NCI-H2227 (cell line): Measurements from ENCODE around the gene CACNG5.

ENCODE experiments used
- DNase-seq: peaks from one replicate; lab custom pipeline; 2025; ENCODE audit not compliant: unreplicated experiment; lab: John Stamatoyannopoulos, UW

The CACNG5 gene

DNA sequence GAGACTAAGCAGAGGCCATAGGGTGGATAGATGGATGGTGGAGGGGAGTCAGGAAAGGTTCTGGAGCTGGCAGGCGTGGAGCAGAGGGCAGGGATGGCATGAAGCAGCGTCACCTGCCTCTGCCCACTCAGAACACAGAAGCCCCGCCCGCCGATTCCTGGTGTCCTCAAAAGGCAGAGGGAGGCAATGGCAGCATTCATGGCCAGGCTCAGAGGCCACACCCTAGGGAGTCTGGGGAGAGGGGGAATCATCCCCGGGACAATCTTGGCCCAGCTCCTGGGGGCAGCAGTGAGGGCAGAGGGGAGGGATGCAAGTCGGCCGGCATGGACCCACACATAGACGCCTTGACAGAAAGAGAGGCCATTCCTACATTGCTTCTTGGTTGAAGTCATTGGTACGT is 68.9 kb downstream of the CACNG5 start:
- no peak for DNase-seq

DNA sequence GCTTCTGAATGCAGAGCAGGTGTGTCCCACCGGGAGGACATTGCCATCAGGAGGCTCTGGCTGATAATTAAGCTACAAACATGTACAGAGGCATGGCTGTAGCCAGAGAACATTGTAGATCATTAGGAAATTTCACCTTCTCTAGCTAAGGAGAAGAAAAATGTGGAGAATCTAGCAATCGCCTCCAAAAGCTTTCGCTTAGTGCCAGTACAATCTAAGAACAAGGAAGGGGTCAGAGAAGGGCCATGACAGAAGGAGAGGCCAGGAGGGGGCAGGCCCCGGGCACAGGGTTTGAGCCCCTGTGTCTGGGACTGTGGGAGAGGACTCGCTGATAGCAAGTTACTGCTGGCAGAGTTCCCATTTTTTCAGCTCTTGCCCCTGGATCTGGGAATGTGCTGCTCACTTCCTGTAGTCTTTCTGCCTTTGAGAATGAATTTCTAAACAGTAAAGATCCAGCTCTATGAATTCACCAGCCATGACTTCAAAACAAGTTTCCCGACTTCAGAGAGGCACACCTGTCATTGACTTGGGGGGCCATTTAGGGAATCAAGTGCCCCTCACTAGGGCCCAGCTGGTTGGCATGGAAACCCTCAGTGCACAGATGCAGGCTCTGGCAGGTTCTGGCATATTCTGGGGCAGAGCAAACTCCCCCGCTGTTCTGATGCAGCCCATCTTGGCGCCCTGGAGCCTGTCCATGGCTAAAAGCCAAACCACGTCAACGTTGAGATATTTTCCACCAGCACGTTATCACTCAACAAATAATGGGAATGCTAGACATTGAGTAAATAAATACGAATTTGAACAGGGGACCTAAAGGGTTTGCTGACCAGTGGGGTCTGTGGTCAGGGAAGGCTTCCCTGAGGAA is 70.1 kb downstream of the CACNG5 start:
- DNase-seq = peak; percentile 41

DNA sequence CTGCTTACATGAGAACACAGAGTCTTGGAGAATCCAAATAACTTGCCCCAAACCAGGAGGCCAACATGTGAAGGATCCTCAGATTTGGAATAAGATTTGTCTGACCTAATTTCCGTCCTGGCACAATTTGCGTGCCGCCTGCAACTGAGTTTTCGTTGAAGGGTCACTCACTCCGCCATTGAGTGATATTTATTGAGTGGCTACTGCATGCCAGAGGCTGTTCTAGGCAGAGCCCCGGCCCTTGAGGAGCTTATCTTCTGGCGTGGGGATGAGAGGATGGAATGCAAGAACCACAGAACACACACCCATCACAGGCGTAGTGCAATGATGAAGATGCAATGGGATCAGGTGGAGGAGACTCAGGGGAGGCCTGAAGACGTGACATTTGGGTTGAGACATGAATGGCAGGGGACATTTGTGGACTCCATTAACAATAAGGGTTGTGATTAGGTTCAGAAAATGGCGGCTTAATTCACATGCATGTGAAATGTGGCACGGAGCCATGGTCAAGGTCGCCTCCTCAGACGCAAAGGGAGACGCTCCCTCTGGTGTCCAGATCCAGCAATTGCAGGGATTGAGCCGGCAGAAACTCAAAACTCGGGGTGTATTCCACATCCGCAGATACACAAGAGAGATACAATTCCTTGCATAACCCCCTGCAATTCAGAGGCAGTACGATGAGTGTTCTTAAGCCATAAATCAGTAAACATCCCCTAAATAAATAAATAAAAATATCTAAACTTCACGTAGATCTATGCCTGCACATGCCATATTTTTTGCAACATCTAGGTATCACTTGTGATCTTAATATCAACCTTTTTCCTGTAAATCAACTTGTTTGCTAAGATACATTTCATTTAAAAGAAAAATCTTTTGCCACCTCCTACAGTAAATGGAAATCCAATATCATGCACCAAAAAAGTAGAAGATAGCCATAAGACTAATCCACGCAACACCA is 71.7 kb downstream of the CACNG5 start:
- peak; percentile 90 for DNase-seq

DNA sequence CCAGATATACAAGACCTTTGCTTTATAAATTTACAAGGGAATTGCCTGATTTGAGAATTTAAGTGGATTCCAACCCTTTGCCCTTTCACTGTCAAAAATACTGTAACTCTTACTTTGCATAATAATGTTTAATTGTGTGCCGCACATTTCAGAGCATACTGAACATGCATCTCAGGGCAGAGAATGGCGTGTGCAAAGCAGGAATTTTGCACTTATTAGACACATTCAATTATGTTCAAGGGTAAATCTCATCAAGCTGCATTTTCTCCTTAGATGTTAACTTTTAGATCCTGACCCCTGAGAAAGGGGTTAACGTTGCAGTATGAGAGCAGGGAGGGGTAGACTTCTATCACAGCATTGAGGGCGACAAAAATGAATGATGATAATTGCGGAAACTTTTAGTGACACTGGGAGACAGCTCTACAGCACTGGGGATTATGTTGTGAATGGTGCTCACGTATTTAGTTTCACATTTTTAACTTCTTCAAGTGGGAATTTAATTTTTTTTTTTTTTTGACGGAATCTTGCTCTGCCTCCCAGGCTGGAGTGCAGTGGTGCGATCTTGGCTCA is 75.0 kb downstream of the CACNG5 start:
- DNase-seq = no peak

DNA sequence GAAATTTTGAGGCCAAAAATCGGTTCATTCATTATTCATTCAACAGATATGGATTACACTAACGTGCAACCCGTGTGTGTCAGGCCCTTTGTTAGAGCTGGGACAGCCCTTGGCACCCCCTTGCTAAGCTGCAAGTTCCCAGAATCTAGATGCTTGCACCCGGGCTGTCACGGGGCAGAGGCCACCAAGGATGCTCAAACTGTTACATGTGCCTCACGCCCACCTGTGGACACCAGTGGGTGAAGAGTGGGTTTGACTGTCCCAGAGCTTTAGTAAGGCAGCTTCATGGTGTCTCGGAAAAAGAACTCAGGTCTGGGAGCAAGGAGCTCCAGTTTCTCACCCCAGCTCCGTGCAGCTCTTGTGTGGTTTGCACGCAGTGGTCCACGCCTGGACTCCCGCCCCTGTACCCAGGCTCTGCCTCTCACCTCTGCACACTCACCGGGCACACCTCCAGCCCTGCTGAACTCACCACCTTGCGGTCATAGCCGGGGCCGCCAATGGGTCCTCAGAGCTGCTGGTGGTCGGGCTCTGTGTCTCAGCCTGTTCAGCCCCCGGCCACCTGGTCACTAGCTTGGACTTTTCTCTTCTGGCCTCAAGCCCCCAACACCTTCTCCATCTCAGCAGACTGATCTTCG is 75.9 kb downstream of the CACNG5 start:
- no peak for DNase-seq

DNA sequence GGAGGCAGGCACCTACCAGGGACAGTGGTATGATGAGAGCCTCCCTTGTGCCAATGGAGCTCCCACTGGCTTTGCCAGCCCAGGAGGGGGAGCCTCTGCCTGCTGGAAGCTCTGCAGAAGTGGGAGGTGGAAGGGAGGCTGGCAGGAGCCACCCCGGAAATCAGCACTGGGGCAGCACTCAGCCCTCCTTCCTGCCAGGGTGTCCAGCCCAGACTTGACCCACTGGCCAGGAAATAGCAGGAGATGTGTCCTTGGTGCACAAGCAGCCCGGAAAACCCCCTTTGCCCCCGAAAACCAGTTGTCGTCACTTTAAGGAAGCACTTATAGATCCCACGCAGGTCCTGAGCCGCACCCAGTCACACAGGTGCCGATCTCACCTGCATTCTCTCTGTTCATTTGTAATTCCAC is 80.3 kb downstream of the CACNG5 start:
- DNase-seq = no peak

DNA sequence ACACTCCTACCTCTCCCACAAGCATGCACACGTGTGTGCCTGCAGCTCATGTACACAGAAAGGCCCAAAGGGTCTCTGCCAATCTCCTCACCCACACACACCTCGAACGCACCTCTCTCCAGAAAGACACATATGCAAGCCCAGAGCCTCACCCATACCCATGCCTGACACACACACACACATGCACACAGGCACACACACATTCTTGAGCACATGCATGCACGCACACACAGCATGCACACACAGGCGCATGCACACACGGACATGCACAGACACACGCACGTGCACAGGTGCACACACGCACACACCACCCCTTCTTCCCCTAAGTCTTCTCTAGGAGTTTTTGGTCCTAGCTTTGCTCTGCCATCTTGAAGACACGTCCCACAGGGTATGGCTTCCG is 80.9 kb downstream of the CACNG5 start:
- DNase-seq = no peak

DNA sequence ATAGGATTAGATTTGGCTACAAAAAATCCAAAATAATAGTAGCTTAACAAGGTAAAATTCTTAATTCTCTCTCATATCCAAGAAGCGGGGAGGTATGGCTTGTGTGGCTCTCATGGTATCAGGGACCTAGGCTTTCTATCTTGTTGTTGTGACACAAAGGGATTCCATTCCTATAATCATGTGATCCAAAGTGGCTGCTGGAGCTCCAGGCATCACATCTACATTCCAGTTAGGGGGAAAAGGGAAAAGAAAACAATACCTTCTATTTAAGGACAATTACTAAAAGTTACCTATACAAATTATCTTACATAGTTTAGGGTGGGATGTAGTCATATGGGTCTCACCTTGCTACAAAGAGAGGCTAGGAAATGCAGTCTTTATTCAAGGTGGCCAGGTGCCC is 82.0 kb downstream of the CACNG5 start:
- DNase-seq = no peak

DNA sequence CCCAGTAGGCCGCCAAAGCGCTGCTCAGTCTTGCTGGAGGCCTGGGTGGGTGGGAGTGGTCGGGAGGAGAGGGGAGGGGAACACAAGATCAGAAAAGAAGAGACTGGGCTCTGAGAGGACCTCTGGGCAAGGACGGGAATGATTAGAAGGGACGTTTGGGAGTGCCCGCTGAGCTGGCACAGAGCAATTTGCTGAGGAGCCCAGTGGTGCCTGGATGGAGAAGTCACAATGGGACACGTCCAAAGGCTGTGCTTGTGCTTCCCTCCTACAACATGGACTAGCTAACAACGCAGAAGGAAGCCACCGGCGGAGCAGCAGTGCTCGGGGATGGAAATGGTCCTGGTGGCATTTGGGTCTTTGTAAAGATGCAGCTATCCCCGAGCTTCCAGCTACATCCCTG is 84.0 kb downstream of the CACNG5 start:
- no peak for DNase-seq

DNA sequence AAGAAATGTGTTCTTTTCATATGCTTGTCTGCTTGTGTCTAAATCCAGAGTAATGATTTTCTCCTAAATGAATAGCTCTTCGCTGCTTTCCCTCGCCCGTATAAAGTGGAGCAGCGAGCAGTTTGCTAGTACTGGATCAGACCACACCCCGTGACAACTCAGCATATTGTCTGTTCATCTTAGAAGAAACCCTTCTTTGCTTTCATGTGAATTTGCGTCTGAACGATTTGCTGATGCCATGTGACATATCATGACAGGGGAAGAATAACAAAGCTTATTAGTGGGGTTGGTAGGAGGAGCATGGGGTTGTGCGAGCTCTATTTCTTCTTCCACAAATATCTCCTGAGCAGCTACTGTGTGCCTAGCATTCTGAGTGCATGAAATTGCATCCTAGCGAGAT is 85.5 kb downstream of the CACNG5 start:
- DNase-seq = no peak

DNA sequence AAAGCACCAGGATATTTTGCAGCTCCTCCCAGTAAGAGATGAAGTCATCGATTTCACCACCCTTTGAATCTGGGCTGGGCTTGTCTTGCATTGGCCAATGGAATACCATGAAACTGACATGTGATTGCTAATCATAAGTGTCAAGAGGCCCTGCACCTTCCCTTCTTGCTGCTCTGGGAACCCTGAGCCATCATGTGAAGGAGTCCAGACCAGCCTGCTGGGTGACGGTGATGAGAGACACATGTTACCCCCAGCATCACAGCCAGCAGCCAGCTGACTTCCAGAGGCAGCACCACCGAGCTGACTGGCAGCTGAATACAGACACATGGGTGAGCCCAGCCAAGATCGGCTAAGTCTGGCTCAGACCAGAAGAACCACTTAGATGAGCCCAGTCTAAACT is 86.0 kb downstream of the CACNG5 start:
- no peak for DNase-seq

DNA sequence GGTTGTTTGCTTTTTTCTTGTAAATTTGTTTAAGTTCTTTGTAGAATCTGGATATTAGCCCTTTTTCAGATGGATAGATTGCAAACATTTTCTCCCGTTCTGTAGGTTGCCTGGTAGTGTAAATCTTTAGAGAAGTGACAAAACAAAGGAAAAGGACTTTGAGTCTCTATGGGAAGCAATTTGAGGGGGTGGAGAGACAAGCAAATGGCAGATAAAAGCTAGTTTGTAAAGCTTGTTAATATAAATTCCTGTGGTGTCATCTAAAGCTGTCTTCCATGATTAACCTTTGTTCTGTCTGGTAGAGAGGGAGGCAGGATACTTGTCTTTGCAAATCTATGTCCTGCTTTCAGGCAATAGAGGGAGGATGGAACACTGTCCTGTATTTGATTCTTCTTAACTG is 89.0 kb downstream of the CACNG5 start:
- no peak for DNase-seq

DNA sequence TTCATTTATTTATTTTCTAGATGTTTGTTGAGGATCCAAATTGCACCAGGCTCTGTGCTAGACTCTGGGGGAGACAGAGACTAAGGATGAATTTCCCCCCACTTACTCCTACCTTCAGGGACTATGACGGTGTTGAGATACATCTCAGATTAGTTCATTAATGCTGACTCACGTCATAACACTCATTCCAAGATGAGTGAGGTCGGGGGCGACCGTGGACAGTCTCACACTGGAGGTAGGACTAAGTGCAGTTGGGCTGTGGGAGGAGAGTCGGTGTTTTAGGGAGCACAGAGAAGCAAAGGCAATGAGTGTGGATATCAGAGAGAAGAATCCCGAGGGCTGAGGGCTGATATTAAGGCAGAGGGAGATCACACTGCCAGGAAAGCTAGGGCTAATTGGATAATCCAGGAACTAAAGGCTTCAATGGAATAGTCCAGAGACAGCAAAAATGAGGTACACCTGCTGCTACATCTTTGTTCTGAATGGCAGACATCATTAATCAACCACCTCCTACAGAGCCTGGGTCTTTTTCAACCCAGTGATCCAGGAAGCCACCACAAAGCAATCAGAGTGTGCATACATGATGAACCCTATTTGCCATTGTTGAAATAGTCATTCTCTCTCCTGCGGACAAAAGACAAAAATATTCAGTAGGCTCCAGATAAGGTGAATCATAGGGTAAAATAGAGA is 91.0 kb downstream of the CACNG5 start:
- DNase-seq = no peak

DNA sequence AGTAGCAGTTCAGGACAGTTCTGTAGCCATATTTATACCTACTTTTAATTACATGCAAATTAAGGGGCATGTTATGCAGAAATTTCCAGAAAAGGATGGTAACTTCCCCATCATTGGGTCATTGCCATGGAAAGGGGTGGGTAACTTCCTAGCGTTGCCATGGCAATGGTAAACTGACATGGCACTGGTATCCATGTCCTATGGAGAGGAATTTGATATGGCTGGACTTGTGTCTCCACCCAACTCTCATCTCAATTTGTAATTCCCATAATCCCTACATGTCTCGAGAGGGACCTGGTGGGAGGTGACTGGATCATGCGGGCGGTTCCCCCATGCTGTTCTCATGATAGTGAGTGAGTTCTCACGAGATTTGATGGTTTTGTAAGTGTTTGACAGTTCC is 94.0 kb downstream of the CACNG5 start:
- DNase-seq = no peak

DNA sequence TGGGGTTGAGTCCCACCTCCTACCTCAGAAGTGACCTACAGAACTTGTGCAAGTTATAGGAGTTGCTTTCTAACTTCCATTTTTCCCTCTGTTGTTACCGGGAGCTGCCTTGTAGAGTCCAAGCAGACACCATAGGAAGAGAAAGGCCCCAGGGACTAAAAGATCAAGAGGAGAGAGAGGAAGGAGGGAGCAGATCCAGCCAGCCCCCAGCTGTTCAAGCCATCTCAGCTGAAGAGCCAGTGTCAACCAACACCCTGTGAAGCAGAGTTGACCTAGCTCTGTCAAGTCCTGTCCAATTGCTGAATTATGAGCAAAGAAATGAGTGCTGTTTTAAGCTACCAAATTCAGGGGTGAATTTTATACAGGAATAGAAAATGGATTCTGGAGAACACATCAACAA is 94.7 kb downstream of the CACNG5 start:
- no peak for DNase-seq

DNA sequence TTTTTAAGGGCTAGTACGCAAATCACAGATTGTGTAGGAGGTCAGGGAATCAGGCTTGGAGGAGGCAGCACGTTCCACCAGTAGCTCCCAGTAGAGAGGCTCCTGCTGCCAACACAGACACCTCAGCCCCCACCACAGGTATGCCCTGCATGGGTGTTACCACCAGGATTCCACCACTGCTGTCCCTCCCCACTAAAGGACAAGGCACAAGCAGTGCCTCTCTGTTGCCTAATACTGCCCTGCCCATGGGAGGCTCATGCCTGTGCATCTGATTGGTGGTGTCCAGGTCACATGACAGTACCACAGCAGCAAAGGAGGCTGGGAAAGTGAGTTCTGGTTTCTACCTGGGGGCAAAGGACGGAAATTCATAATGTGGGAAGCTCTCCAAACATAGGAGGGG is 96.0 kb downstream of the CACNG5 start:
- no peak for DNase-seq

DNA sequence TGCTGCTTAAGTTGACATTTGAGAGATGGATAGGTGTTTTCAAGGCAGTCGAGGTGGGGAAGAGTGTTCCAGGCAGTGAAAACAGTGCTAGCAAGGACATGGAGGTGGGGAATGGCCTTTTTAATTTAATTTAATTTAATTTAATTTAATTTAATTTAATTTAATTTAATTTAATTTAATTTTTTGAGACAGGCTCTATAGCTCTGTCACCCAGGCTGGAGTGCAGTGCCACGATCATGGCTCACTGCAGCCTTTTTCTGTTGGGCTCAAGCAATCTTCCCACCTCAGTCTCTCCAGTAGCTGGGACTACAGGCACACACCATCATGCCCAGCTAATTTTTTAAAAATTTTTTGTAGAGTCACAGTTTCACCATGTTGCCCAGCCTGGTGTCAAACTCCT is 97.4 kb downstream of the CACNG5 start:
- DNase-seq = no peak

DNA sequence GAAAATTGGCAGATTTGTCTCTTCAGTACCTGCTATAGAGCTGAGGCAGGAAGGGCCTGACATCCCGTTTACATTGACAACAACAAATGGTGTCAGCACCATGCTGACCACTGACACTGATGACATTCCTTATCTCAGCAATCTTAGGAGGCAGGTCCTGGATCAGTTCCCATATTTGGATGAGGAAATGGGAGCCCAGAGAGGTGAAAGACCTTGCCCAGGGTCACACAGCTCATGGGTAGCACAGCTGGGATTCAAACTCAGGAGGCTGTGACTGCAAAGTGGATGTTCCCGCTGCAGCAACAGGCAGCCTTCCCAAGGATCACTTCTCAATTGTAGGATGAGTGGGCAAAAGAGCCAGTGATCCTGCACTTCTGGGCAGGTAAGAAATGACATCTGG is 99.1 kb downstream of the CACNG5 start:
- no peak for DNase-seq
